ENCODE data around the gene MPI. TPM values are rescaled to one million over a fixed set of nuclear protein-coding genes. Genes with fewer than 3 reads are reported as not detected.
A peak's percentile ranks its signal among the peaks of the same experiment; 100 is the strongest.
"Not testable (repeated sequence)": the region's sequence is repeated elsewhere in the genome, so short reads cannot be mapped to it uniquely, and the experiment has no call there.

The MPI gene
- total and polyA plus RNA-seq, 2 donors, result 22.2 to 36.1 TPM

GRCh38 chr15:74924525-74924924 lies 34.7 kb downstream of the MPI start:
- no peaks in the 10 kb centered on the region for H3K27me3 ChIP-seq (ENCODE audit: control insufficient read depth in 2 of 2, insufficient read depth in 1 of 2, low read length in 1 of 2)
- no peaks in the 10 kb centered on the region for H3K9me3 ChIP-seq (ENCODE audit: control insufficient read depth in 2 of 2, insufficient read depth in 1 of 2, low read length in 1 of 2)
- no peak for DNase-seq (ENCODE audit: low read depth in 6 of 9, low spot score in 9 of 9)
- no peak overlapping the region for H3K27ac ChIP-seq (ENCODE audit: low read depth in 1 of 2, low read length in 1 of 2)
- no peaks in the 10 kb centered on the region for H3K4me1 ChIP-seq (ENCODE audit: control insufficient read depth in 2 of 2, insufficient read depth in 2 of 2, low read length in 2 of 2)
- H3K4me3 ChIP-seq (ENCODE audit: low read length in 2 of 2), result no peak overlapping the region
- WGBS, result 98% methylated on average over 3 of the region's 3 CpGs
- H3K36me3 ChIP-seq (ENCODE audit: control insufficient read depth in 2 of 2, insufficient read depth in 2 of 2, low read length in 1 of 2), result peaks cover 49 to 58% of the 10 kb centered on the region in 2 donors

GRCh38 chr15:74928771-74929198 lies 38.9 kb downstream of the MPI start:
- WGBS, result 99% methylated on average over 5 of the region's 5 CpGs
- H3K4me1 ChIP-seq (ENCODE audit: control insufficient read depth in 2 of 2, insufficient read depth in 2 of 2, low read length in 2 of 2), result no peaks in the 10 kb centered on the region

GRCh38 chr15:74933573-74933972 lies 43.7 kb downstream of the MPI start:
- H3K9me3 ChIP-seq (ENCODE audit: control insufficient read depth in 2 of 2, insufficient read depth in 1 of 2, low read length in 1 of 2), result no peaks in the 10 kb centered on the region
- no peaks in the 10 kb centered on the region for H3K27me3 ChIP-seq (ENCODE audit: control insufficient read depth in 2 of 2, insufficient read depth in 1 of 2, low read length in 1 of 2)
- no peak overlapping the region for H3K4me3 ChIP-seq (ENCODE audit: low read length in 2 of 2)
- WGBS, result 89% methylated on average over 2 of the region's 2 CpGs
- no peak overlapping the region for H3K27ac ChIP-seq (ENCODE audit: low read depth in 1 of 2, low read length in 1 of 2)
- peaks cover 15% of the 10 kb centered on the region in 2 donors for H3K36me3 ChIP-seq (ENCODE audit: control insufficient read depth in 2 of 2, insufficient read depth in 2 of 2, low read length in 1 of 2)
- no peak for DNase-seq (ENCODE audit: low read depth in 6 of 9, low spot score in 9 of 9)
- peaks cover 4 to 15% of the 10 kb centered on the region in 2 donors for H3K4me1 ChIP-seq (ENCODE audit: control insufficient read depth in 2 of 2, insufficient read depth in 2 of 2, low read length in 2 of 2)

More at GRCh38 chr15:74928771-74929198, 38.9 kb downstream of the MPI start:
- Histone ChIP-seq H3K27ac (ENCODE audit: low read depth in 1 of 2, low read length in 1 of 2) (no peak overlapping the region), H3K9me3 (ENCODE audit: control insufficient read depth in 2 of 2, insufficient read depth in 1 of 2, low read length in 1 of 2) (no peaks in the 10 kb centered on the region), H3K4me3 (ENCODE audit: low read length in 2 of 2) (no peak overlapping the region), H3K36me3 (ENCODE audit: control insufficient read depth in 2 of 2, insufficient read depth in 2 of 2, low read length in 1 of 2) (peaks cover 32 to 38% of the 10 kb centered on the region in 2 donors), H3K27me3 (ENCODE audit: control insufficient read depth in 2 of 2, insufficient read depth in 1 of 2, low read length in 1 of 2) (no peaks in the 10 kb centered on the region)
- no peak for DNase-seq (ENCODE audit: low read depth in 6 of 9, low spot score in 9 of 9)

GRCh38 chr15:74935193-74935592 lies 45.4 kb downstream of the MPI start:
- Histone ChIP-seq H3K36me3 (ENCODE audit: control insufficient read depth in 2 of 2, insufficient read depth in 2 of 2, low read length in 1 of 2) (peaks cover 6 to 11% of the 10 kb centered on the region in 2 donors), H3K4me1 (ENCODE audit: control insufficient read depth in 2 of 2, insufficient read depth in 2 of 2, low read length in 2 of 2) (peaks cover 4 to 15% of the 10 kb centered on the region in 2 donors)
- H3K27ac ChIP-seq (ENCODE audit: low read depth in 1 of 2, low read length in 1 of 2); DNase-seq (ENCODE audit: low read depth in 6 of 9, low spot score in 9 of 9); H3K9me3 ChIP-seq (ENCODE audit: control insufficient read depth in 2 of 2, insufficient read depth in 1 of 2, low read length in 1 of 2); H3K27me3 ChIP-seq (ENCODE audit: control insufficient read depth in 2 of 2, insufficient read depth in 1 of 2, low read length in 1 of 2); H3K4me3 ChIP-seq (ENCODE audit: low read length in 2 of 2): not testable (repeated sequence)
- 94% methylated on average over 3 of the region's 3 CpGs for WGBS

DNA sequence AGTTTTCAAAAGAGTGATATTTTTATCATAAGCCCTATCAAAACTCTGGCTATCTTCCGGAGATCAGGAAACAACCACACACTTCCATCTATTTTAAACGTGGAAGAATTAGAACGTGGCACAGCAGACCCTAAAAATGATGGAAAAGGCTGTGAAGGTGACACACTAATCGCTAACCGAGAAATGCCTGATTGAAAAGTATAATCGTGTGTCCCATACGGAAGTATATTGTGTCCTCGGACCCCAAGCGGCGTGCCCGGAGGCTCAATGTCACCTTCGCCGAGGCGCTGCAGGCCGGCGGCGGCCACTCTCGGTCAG lies 47.4 kb downstream of the MPI start:
- H3K27me3 ChIP-seq (ENCODE audit: control insufficient read depth in 2 of 2, insufficient read depth in 1 of 2, low read length in 1 of 2), result no peaks in the 10 kb centered on the region
- H3K4me1 ChIP-seq (ENCODE audit: control insufficient read depth in 2 of 2, insufficient read depth in 2 of 2, low read length in 2 of 2), result peaks cover 4 to 15% of the 10 kb centered on the region in 2 donors
- peaks cover 0 to 4% of the 10 kb centered on the region in 2 donors for H3K36me3 ChIP-seq (ENCODE audit: control insufficient read depth in 2 of 2, insufficient read depth in 2 of 2, low read length in 1 of 2)
- no peaks in the 10 kb centered on the region for H3K9me3 ChIP-seq (ENCODE audit: control insufficient read depth in 2 of 2, insufficient read depth in 1 of 2, low read length in 1 of 2)
- peak in 2 of 9 donors; percentile 13 to 38 for DNase-seq (ENCODE audit: low read depth in 6 of 9, low spot score in 9 of 9)
- peak overlapping the region; percentile 69 to 93 for H3K27ac ChIP-seq (ENCODE audit: low read depth in 1 of 2, low read length in 1 of 2)
- WGBS, result under 1% methylated on average over 18 of the region's 18 CpGs
- H3K4me3 ChIP-seq (ENCODE audit: low read length in 2 of 2), result peak overlapping the region; percentile 78 to 99

- H3K4me1 ChIP-seq (ENCODE audit: control insufficient read depth in 2 of 2, insufficient read depth in 2 of 2, low read length in 2 of 2), result peaks cover 4 to 15% of the 10 kb centered on the region in 2 donors
- peaks cover 0 to 4% of the 10 kb centered on the region in 2 donors for H3K36me3 ChIP-seq (ENCODE audit: control insufficient read depth in 2 of 2, insufficient read depth in 2 of 2, low read length in 1 of 2)
- H3K9me3 ChIP-seq (ENCODE audit: control insufficient read depth in 2 of 2, insufficient read depth in 1 of 2, low read length in 1 of 2), result no peaks in the 10 kb centered on the region
- H3K4me3 ChIP-seq (ENCODE audit: low read length in 2 of 2), result peak within 1 kb of the TSS; percentile 78 to 99
- peak; percentile 77 to 97 (median 90) for DNase-seq (ENCODE audit: low read depth in 6 of 9, low spot score in 9 of 9)
- no peaks in the 10 kb centered on the region for H3K27me3 ChIP-seq (ENCODE audit: control insufficient read depth in 2 of 2, insufficient read depth in 1 of 2, low read length in 1 of 2)
- under 1% methylated on average over 85 of the region's 85 CpGs for WGBS
- H3K27ac ChIP-seq (ENCODE audit: low read depth in 1 of 2, low read length in 1 of 2), result peak within 1 kb of the TSS; percentile 69 to 93
Observed at GRCh38 chr15:74937590-74938371, 47.9 kb downstream of the MPI start, which contains the start of gene COX5A. Gene COX5A, minus strand, starts transcription at chr15:74938073. Its CDS starts 59 bp downstream, at chr15:74938014.

GRCh38 chr15:74950078-74950908 lies 60.5 kb downstream of the MPI start:
- no peaks in the 10 kb centered on the region for H3K36me3 ChIP-seq (ENCODE audit: control insufficient read depth in 2 of 2, insufficient read depth in 2 of 2, low read length in 1 of 2)

DNA sequence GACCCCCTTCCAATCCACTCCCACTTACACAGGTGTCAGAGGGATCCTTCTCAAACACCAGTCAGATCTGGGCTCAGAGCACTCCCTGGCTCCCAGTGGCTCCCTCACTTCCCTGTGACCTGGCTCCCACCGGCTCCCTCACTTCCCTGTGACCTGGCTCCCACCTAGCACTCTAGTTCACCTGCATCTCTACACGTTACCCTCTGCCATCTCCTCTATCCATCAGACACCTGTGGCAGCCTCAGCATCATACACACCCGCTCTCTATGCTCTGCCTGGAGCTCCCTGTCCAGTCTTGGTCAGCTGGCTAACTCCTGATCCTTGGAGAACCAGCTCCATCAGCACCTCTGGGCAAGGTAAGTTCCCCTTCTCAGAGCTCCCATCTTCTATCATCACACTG lies 61.2 kb downstream of the MPI start:
- peaks cover 0 to 1% of the 10 kb centered on the region in 2 donors for H3K9me3 ChIP-seq (ENCODE audit: control insufficient read depth in 2 of 2, insufficient read depth in 1 of 2, low read length in 1 of 2)
- WGBS, result 87% methylated on average over 3 of the region's 3 CpGs
- H3K4me1 ChIP-seq (ENCODE audit: control insufficient read depth in 2 of 2, insufficient read depth in 2 of 2, low read length in 2 of 2), result peaks cover 2 to 20% of the 10 kb centered on the region in 2 donors
- H3K27me3 ChIP-seq (ENCODE audit: control insufficient read depth in 2 of 2, insufficient read depth in 1 of 2, low read length in 1 of 2), result peaks cover 2 to 12% of the 10 kb centered on the region in 2 donors
- no peak overlapping the region for H3K27ac ChIP-seq (ENCODE audit: low read depth in 1 of 2, low read length in 1 of 2)
- DNase-seq (ENCODE audit: low read depth in 6 of 9, low spot score in 9 of 9), result no peak
- H3K36me3 ChIP-seq (ENCODE audit: control insufficient read depth in 2 of 2, insufficient read depth in 2 of 2, low read length in 1 of 2), result no peaks in the 10 kb centered on the region
- no peak overlapping the region for H3K4me3 ChIP-seq (ENCODE audit: low read length in 2 of 2)

More at GRCh38 chr15:74950078-74950908, 60.5 kb downstream of the MPI start:
- 61% methylated on average over 7 of the region's 7 CpGs for WGBS
- Histone ChIP-seq H3K27me3 (ENCODE audit: control insufficient read depth in 2 of 2, insufficient read depth in 1 of 2, low read length in 1 of 2) (peaks cover 0 to 5% of the 10 kb centered on the region in 2 donors), H3K4me1 (ENCODE audit: control insufficient read depth in 2 of 2, insufficient read depth in 2 of 2, low read length in 2 of 2) (peaks cover 0 to 12% of the 10 kb centered on the region in 2 donors), H3K4me3 (ENCODE audit: low read length in 2 of 2) (no peak overlapping the region), H3K27ac (ENCODE audit: low read depth in 1 of 2, low read length in 1 of 2) (no peak overlapping the region), H3K9me3 (ENCODE audit: control insufficient read depth in 2 of 2, insufficient read depth in 1 of 2, low read length in 1 of 2) (no peaks in the 10 kb centered on the region)
- peak; percentile 40 to 88 (median 79) for DNase-seq (ENCODE audit: low read depth in 6 of 9, low spot score in 9 of 9)
